ENCODE measurements around the gene RTP5.

DNA sequence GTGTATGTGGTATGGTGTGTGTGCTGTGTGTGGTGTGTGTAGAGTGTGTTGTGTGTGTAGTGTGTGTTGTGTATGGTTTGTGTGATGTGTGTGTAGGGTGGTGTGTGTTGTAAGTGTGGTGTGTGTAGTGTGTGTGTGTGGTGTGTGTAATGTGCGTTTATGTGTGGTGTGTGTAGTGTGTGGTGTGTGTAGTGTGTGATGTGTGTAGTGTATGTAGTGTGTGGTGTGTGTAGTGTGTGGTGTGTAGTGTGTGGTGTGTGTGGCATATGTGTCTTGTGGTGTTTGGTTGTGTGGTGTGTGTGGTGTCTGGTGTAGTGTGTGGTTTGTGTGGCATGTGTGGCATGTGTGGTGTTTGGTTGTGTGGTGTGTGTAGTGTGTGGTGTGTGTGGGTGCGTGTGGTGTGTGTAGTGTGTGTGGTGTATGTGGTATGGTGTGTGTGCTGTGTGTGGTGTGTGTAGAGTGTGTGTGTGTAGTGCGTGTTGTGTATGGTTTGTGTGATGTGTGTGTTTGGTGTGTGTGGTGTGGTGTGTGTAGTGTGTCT is 4.0 kb upstream of the RTP5 start:
- TF ChIP-seq EZH2 (IDR thresholded peaks at IDR 0.05; ENCODE audit: insufficient read depth, poor library complexity, severe bottlenecking) = no peak
- no peak for TF ChIP-seq EZH2phosphoT487 (IDR thresholded peaks at IDR 0.05; ENCODE audit: insufficient read depth, low read depth)

Measured in GM23248 (cell line).